Esophagus (tissue), 2 donors: ENCODE data around the gene GHITM. TPM values are rescaled to one million over a fixed set of nuclear protein-coding genes. Genes with fewer than 3 reads are reported as not detected.

Experiments
- H3K27ac ChIP-seq, 2 donors: one replicate each; pipeline ENCODE4 v1.5.1; 2013; ENCODE audit warnings: low read depth in 2 of 2, mild to moderate bottlenecking in 2 of 2, inconsistent platforms in 1 of 2, low read length in 1 of 2, moderate library complexity in 1 of 2
- H3K27me3 ChIP-seq, 2 donors: one replicate each; pipeline ENCODE4 v1.6.1; 2013; ENCODE audit warnings: low read length in 2 of 2, control low read depth in 1 of 2, mild to moderate bottlenecking in 1 of 2; ENCODE audit not compliant: insufficient read depth in 2 of 2, control insufficient read depth in 1 of 2
- H3K36me3 ChIP-seq, 2 donors: one replicate each; pipeline ENCODE4 v1.6.1; 2013; ENCODE audit warnings: low read length in 1 of 2; ENCODE audit not compliant: control insufficient read depth in 2 of 2, insufficient read depth in 2 of 2
- H3K4me1 ChIP-seq, 2 donors: one replicate each; pipeline ENCODE4 v1.6.1; 2013; ENCODE audit warnings: low read length in 1 of 2; ENCODE audit not compliant: control insufficient read depth in 2 of 2, insufficient read depth in 2 of 2
- H3K4me3 ChIP-seq, 2 donors: one replicate each; pipeline ENCODE4 v1.5.1; 2013; ENCODE audit warnings: low read length in 2 of 2, mild to moderate bottlenecking in 2 of 2, low read depth in 1 of 2, moderate library complexity in 1 of 2
- H3K9me3 ChIP-seq, 2 donors: one replicate each; pipeline ENCODE4 v1.6.1; 2013; ENCODE audit warnings: mild to moderate bottlenecking in 2 of 2, low read depth in 1 of 2, low read length in 1 of 2, moderate library complexity in 1 of 2; ENCODE audit not compliant: control insufficient read depth in 2 of 2, insufficient read depth in 1 of 2
- WGBS, 2 donors: extraction: QIAGEN DNeasy Blood & Tissue Kit; methylation state at CpG; one replicate each; pipeline ENCODE4 v1.1.7; 2013; 5-methylcytosine and 5-hydroxymethylcytosine counted together
- polyA plus RNA-seq, 2 donors: library from polyadenylated mRNA; stranded (reverse); fragments of 200-250 nt; gene quantifications; one replicate each; pipeline ENCODE4 v1.2.3, GENCODE V29; 2013
- donor health status: healthy with polysubstance abuse.
- donor health status: Bipolar disorder and iron deficiency.

GHITM gene
- polyA plus RNA-seq, 2 donors = 62.8 to 144 TPM

DNA sequence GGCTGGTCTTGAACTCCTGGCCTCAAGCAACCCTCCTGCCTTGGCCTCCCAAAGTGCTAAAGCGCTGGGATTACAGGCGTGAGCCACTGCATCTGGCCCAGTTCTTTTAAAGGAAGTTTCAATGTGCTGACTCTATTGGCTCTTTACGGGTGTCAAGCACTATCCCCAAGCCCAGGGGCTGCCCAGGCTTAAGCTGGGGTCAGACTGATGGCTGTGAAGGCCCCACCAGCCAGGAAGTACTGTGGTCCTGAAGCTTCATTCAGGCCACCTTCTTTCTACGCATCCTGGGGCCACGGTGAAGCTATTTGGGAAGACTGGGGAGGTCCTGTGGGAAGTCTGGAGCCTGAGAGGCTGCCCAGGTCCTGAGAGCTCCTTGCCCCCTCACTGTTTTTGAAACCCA lies 42.3 kb downstream of the GHITM start:
- Histone ChIP-seq H3K4me3 (no peak overlapping the region), H3K27me3 (no peaks in the 10 kb centered on the region), H3K27ac (no peak overlapping the region), H3K9me3 (peaks cover 0 to 3% of the 10 kb centered on the region in 2 donors), H3K36me3 (peaks cover 0 to 1% of the 10 kb centered on the region in 2 donors), H3K4me1 (peaks cover 0 to 24% of the 10 kb centered on the region in 2 donors)
- WGBS, 2 donors = 85 to 94% methylated on average over 5 of the region's 5 CpGs

DNA sequence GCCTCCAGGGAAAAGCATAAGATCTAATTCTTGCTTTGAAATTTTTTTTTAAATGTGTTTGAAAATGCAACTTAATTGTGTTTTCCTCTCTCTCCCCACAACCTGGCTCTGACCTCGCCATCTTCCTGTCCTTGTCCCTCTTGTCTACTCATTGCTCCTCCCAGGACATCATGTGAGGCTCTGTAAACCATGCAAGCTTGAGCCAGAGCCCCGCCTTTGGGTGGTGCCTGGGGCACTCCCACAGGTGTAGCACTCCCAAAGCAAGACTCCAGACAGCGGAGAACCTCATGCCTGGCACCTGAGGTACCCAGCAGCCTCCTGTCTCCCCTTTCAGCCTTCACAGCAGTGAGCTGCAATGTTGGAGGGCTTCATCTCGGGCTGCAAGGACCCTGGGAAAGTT lies 45.2 kb downstream of the GHITM start:
- Histone ChIP-seq H3K27ac (peak overlapping the region in 1 of 2 donors; percentile 19), H3K4me3 (no peak overlapping the region), H3K27me3 (no peaks in the 10 kb centered on the region), H3K4me1 (peaks cover 0 to 2% of the 10 kb centered on the region in 2 donors), H3K9me3 (no peaks in the 10 kb centered on the region), H3K36me3 (no peaks in the 10 kb centered on the region)
- 47 to 57% methylated on average over 4 of the region's 4 CpGs for WGBS, 2 donors

DNA sequence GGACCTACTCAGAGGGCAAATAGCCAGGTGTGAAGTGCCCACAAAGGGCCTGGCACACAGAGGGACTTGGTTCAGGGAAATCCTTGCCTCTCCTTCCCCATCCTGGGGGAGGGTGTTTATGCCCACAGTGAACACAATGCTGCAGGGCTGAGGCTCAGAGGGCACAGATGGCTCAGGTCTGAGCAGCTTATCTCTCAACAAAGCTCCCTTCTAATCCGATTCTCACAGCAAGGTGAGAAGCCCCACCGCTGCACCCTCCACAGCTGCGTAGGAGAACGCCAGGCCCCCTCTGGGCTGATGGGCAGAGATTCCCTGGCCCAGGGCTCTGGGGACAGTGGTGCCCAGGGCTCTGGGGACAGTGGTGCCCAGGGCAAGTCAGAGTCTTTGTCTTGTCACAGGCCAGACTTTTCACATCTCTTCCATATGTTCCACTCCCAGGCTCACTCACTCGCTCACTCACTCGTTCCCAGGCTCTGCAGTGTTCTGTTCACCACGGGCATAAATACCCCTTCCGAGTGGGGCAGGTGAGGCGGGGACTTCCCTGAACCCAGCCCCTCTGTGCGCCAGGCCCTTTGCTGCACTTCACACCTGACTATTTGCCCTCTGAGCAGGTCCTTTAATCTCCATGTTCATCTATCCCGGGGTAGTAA lies 46.3 kb downstream of the GHITM start:
- H3K4me1 ChIP-seq = peaks cover 0 to 2% of the 10 kb centered on the region in 2 donors
- no peaks in the 10 kb centered on the region for H3K27me3 ChIP-seq
- 74 to 75% methylated on average over 11 of the region's 11 CpGs for WGBS, 2 donors
- no peak overlapping the region for H3K4me3 ChIP-seq
- H3K27ac ChIP-seq = no peak overlapping the region
- H3K9me3 ChIP-seq = no peaks in the 10 kb centered on the region
- no peaks in the 10 kb centered on the region for H3K36me3 ChIP-seq

DNA sequence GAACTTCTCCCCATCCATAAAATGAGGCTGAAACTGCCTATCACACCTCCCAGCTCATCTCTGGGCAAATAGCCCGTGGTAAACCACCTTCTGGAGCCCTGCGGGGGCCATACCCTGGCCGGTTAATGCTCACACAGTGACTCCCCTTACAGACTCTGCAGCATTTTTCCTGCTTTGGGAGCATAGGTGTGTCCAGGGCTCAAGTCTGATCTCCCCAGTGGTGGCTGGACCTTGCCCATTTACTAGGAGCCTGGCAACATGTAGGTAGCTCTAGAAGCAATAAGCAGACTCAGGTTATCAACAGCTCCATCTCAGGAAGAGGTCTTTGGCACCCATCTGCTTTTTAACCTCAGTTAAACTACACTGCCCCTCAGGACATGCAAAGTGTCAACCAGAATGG lies 49.5 kb downstream of the GHITM start:
- H3K27ac ChIP-seq = no peak overlapping the region
- H3K27me3 ChIP-seq = no peaks in the 10 kb centered on the region
- no peak overlapping the region for H3K4me3 ChIP-seq
- 73 to 82% methylated on average over 3 of the region's 3 CpGs for WGBS, 2 donors
- no peaks in the 10 kb centered on the region for H3K36me3 ChIP-seq
- H3K4me1 ChIP-seq = peaks cover 0 to 10% of the 10 kb centered on the region in 2 donors
- H3K9me3 ChIP-seq = no peaks in the 10 kb centered on the region

DNA sequence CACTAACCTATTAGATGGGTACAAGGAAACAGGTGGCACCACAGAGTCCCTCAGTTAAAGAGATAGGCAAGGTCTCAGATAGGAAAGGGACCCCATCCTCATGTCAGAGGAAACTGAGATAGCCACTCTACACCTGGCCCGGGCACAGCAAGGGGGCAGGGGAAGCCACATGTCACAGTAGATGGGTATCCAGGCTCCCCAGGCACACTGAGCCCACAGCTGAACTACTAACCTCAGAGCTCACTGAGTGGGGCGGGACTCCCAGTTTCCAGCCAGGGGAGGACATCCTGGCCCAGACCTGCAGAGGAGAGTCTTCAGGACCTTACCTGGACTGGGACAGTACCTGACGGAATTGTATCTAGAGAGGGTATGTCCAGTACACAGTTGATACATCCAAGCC lies 51.3 kb downstream of the GHITM start:
- no peak overlapping the region for H3K27ac ChIP-seq
- H3K4me1 ChIP-seq = peaks cover 14 to 19% of the 10 kb centered on the region in 2 donors
- H3K9me3 ChIP-seq = no peaks in the 10 kb centered on the region
- no peaks in the 10 kb centered on the region for H3K36me3 ChIP-seq
- H3K27me3 ChIP-seq = no peaks in the 10 kb centered on the region
- 71 to 87% methylated on average over 3 of the region's 3 CpGs for WGBS, 2 donors
- no peak overlapping the region for H3K4me3 ChIP-seq

DNA sequence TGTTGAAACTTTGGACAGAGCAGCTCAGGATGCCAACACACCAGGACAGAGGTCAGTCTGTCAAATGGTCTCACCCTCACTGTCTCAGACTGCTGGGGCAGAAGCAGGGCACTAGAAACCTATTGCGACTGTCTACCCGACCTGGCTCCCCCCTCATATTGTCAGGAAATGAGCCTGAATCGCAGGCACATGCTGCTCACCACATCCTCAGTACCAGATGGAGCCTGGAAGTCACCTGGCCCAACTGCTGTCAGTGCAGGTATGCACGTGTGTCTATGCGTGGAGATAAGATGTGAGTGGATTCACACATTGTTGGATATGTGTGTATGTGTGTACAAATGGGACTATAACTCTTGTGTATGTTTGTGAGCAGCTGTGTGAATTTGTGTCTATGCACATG lies 51.8 kb downstream of the GHITM start:
- no peaks in the 10 kb centered on the region for H3K36me3 ChIP-seq
- H3K9me3 ChIP-seq = no peaks in the 10 kb centered on the region
- H3K4me1 ChIP-seq = peaks cover 14 to 19% of the 10 kb centered on the region in 2 donors
- H3K4me3 ChIP-seq = no peak overlapping the region
- H3K27me3 ChIP-seq = no peaks in the 10 kb centered on the region
- no peak overlapping the region for H3K27ac ChIP-seq
- WGBS, 2 donors = 54 to 59% methylated on average over 5 of the region's 5 CpGs

DNA sequence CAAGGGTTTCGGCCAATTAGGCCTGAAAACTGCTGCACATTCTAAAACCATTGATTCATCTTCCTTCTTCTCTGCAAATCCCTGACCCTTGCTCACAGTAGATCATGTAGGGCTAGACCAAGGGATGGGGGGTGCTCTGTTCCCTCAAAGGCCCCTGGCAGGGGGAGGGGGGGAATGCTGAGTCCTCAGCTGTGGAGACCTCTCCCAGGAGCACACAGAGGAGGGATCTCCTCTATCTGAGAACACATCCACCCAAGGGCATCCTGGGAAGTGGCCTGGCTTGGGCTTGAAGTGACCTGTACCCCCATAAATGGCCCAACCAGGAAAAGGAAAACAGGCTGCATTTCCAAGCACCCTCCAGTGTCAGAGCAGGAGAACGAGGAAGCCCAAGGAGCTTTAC lies 54.0 kb downstream of the GHITM start:
- H3K4me3 ChIP-seq = no peak overlapping the region
- no peak overlapping the region for H3K27ac ChIP-seq
- peaks cover 16 to 23% of the 10 kb centered on the region in 2 donors for H3K4me1 ChIP-seq
- H3K27me3 ChIP-seq = no peaks in the 10 kb centered on the region
- no peaks in the 10 kb centered on the region for H3K36me3 ChIP-seq
- H3K9me3 ChIP-seq = no peaks in the 10 kb centered on the region
- WGBS, 2 donors = 94 to 95% methylated on average over 2 of the region's 2 CpGs

DNA sequence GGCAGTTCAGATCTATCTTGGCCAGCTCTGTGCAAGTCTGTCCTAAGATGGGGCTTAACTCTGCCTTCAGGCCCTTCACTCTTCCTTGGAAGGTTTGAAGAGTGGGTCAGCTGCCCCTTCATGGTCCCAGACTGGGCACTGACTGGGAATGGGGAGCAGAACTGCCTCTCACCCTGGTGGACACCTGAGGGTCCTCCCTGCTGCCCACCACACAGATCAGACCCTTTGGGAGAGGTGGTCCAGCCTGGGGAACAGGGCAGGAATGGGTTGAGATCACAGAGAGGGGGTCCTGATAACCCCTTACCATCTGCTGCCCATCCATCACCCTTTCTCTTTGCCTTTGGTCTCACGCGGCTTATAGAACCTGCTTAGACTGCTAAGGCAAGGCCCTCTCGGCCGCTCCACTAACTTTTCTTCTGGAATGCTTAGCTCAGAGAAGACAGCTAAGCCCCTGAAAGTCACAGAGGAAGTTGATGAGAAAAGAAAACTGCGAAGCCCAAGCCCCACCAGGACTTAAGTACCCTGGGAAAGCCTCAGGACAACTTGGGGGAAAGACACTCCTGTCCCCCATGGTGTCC lies 54.6 kb downstream of the GHITM start:
- Histone ChIP-seq H3K36me3 (no peaks in the 10 kb centered on the region), H3K27me3 (no peaks in the 10 kb centered on the region), H3K27ac (no peak overlapping the region), H3K4me1 (peaks cover 16 to 23% of the 10 kb centered on the region in 2 donors), H3K9me3 (no peaks in the 10 kb centered on the region), H3K4me3 (peak overlapping the region; percentile 54 to 56)
- WGBS, 2 donors = 32 to 41% methylated on average over 5 of the region's 5 CpGs

DNA sequence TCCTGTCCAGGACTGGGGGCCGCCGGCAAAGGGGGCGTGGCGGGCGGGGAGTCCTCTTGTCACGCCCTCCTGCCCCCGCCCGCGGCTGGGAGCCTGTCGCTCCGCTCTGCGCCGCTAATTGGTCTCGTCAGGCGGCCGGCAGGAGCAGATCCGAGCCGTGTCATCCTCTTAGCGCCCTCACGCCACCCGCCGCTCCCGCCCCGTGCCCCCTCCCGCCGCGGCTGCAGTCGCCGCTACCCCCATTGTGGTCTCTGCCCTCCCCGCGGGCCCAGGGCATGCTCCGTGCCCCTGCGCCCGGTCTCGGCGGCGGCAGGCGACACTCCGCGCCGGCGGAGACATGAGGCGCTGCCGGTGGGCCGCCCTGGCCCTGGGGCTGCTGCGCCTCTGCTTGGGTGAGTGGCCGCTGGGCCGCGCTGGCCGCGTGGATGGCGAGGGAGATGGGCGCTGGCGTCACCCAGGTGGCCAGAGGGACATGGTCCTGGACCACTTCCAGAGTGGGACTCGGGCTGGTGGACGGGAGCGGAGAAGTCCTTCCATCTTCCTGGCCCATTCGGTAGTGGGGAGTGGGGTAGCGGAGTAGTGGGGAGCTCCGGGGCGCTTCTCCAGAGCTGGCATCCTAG lies 55.2 kb downstream of the GHITM start, which contains the start of gene CDHR1:
Gene CDHR1 (plus strand): TSS at position 114 of the 620 bp plus-strand sequence. CDS start 224 bp downstream, at position 338.
- Histone ChIP-seq H3K9me3 (no peaks in the 10 kb centered on the region), H3K27ac (no peak within 1 kb of the TSS), H3K4me1 (peaks cover 16 to 23% of the 10 kb centered on the region in 2 donors), H3K4me3 (peak within 1 kb of the TSS; percentile 54 to 56), H3K36me3 (no peaks in the 10 kb centered on the region), H3K27me3 (no peaks in the 10 kb centered on the region)
- WGBS, 2 donors = 0 to 1% methylated on average over 41 to 61 of the region's 61 CpGs
